ENCODE results near the gene KCTD11. TPM values are rescaled to one million over a fixed set of nuclear protein-coding genes. Genes with fewer than 3 reads are reported as not detected.

Gene KCTD11
- total and polyA plus RNA-seq, 4 donors = 0.39 to 3.5 (median 1.4) TPM

DNA sequence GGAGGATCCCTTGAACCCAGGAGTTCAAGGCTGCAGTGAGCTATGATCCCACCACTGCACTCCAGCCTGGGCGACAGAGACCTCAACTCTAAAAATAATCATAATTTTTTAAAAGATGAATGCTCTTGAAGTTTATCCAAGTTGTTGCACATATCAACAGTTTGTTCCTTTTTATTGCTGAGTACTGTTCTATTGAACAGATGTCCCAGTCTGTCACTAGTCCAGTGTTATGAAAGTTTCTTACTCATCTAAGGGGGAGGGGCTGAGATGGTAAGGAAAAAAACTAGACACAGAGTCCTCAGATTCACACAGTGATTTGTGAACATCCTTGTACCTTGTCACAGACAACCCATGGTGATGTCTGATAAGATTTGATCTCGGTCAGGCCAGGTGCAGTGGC, 11.8 kb upstream of the KCTD11 start:
- Histone ChIP-seq H3K27ac (ENCODE audit: low read depth in 1 of 2, low read length in 2 of 2) (no peak overlapping the region), H3K4me1 (ENCODE audit: control insufficient read depth in 4 of 4, insufficient read depth in 4 of 4, low read length in 3 of 4) (no peaks in the 10 kb centered on the region), H3K9me3 (ENCODE audit: control insufficient read depth in 4 of 4, low read length in 3 of 4) (no peaks in the 10 kb centered on the region), H3K9ac (ENCODE audit: low read depth in 1 of 2, low read length in 2 of 2) (no peak overlapping the region), H3K36me3 (ENCODE audit: control insufficient read depth in 4 of 4, insufficient read depth in 3 of 4, low read depth in 1 of 4, low read length in 3 of 4) (no peaks in the 10 kb centered on the region), H3K27me3 (ENCODE audit: control insufficient read depth in 4 of 4, insufficient read depth in 4 of 4, low read length in 3 of 4) (no peaks in the 10 kb centered on the region), H3K4me3 (ENCODE audit: low read depth in 1 of 3, low read length in 3 of 3) (no peak overlapping the region)
- WGBS = 78% methylated on average over 2 of the region's 2 CpGs
- no peak for TF ChIP-seq RXRA (IDR thresholded peaks at IDR 0.05)
- TF ChIP-seq FOXA2 (IDR thresholded peaks at IDR 0.05) = no peak
- TF ChIP-seq, protein P1, sequence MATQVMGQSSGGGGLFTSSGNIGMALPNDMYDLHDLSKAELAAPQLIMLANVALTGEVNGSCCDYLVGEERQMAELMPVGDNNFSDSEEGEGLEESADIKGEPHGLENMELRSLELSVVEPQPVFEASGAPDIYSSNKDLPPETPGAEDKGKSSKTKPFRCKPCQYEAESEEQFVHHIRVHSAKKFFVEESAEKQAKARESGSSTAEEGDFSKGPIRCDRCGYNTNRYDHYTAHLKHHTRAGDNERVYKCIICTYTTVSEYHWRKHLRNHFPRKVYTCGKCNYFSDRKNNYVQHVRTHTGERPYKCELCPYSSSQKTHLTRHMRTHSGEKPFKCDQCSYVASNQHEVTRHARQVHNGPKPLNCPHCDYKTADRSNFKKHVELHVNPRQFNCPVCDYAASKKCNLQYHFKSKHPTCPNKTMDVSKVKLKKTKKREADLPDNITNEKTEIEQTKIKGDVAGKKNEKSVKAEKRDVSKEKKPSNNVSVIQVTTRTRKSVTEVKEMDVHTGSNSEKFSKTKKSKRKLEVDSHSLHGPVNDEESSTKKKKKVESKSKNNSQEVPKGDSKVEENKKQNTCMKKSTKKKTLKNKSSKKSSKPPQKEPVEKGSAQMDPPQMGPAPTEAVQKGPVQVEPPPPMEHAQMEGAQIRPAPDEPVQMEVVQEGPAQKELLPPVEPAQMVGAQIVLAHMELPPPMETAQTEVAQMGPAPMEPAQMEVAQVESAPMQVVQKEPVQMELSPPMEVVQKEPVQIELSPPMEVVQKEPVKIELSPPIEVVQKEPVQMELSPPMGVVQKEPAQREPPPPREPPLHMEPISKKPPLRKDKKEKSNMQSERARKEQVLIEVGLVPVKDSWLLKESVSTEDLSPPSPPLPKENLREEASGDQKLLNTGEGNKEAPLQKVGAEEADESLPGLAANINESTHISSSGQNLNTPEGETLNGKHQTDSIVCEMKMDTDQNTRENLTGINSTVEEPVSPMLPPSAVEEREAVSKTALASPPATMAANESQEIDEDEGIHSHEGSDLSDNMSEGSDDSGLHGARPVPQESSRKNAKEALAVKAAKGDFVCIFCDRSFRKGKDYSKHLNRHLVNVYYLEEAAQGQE (IDR thresholded peaks at IDR 0.05) = no peak
- no peak for TF ChIP-seq RAD21 (IDR thresholded peaks at IDR 0.05)
- no peak for TF ChIP-seq GABPA (IDR thresholded peaks at IDR 0.05 in 1 of 2, conservative IDR thresholded peaks at IDR 0.05 in 1 of 2)
- no peak for TF ChIP-seq TAF1 (conservative IDR thresholded peaks at IDR 0.05)
- no peak for TF ChIP-seq JUND (IDR thresholded peaks at IDR 0.05)
- no peak for TF ChIP-seq SP1 (IDR thresholded peaks at IDR 0.05)
- TF ChIP-seq NR2F2 (IDR thresholded peaks at IDR 0.05) = no peak
- no peak for TF ChIP-seq HNF4G (IDR thresholded peaks at IDR 0.05)
- no peak for TF ChIP-seq FOXA1 (IDR thresholded peaks at IDR 0.05)
- no peak for TF ChIP-seq EGR1 (IDR thresholded peaks at IDR 0.05; ENCODE audit: low read depth in 2 of 2)
- no peak for TF ChIP-seq YY1 (IDR thresholded peaks at IDR 0.05)
- no peak for DNase-seq (ENCODE audit: low spot score)

DNA sequence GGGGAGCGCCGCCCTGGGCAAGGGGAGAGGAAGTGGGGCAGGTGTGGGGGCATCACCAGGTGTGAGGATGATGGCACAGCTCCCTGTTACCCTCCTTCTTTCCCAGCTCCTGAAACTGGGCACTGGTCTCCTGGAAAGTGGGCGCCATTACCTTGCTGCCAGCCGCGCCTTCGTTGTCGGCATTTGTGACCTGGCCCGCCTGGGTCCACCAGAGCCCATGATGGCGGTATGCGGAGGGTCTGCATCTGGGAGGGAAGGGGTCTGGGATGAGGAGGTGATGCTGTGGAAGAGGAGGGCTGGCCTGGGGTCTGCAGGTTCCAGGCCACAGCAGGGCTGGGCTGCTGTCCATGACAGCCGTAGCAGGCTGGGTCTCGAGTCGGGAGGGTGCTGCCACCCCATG, 10.1 kb upstream of the KCTD11 start:
- no peak for DNase-seq (ENCODE audit: low spot score)
- H3K27ac ChIP-seq (ENCODE audit: low read depth in 1 of 2, low read length in 2 of 2) = no peak overlapping the region
- 94% methylated on average over 13 of the region's 13 CpGs for WGBS

More for the DNA sequence above, 10.1 kb upstream of the KCTD11 start:
- Histone ChIP-seq H3K27me3 (ENCODE audit: control insufficient read depth in 4 of 4, insufficient read depth in 4 of 4, low read length in 3 of 4) (no peaks in the 10 kb centered on the region), H3K4me1 (ENCODE audit: control insufficient read depth in 4 of 4, insufficient read depth in 4 of 4, low read length in 3 of 4) (no peaks in the 10 kb centered on the region), H3K9ac (ENCODE audit: low read depth in 1 of 2, low read length in 2 of 2) (no peak overlapping the region), H3K36me3 (ENCODE audit: control insufficient read depth in 4 of 4, insufficient read depth in 3 of 4, low read depth in 1 of 4, low read length in 3 of 4) (no peaks in the 10 kb centered on the region), H3K9me3 (ENCODE audit: control insufficient read depth in 4 of 4, low read length in 3 of 4) (no peaks in the 10 kb centered on the region), H3K4me3 (ENCODE audit: low read depth in 1 of 3, low read length in 3 of 3) (no peak overlapping the region)
- no peak for TF ChIP-seq TAF1 (conservative IDR thresholded peaks at IDR 0.05)
- TF ChIP-seq HNF4A (conservative IDR thresholded peaks at IDR 0.05) = no peak
- TF ChIP-seq, protein P1 (IDR thresholded peaks at IDR 0.05) = no peak
- TF ChIP-seq HNF4G (IDR thresholded peaks at IDR 0.05) = no peak
- no peak for TF ChIP-seq JUND (IDR thresholded peaks at IDR 0.05)
- no peak for TF ChIP-seq RAD21 (IDR thresholded peaks at IDR 0.05)
- no peak for TF ChIP-seq RXRA (IDR thresholded peaks at IDR 0.05)
- TF ChIP-seq EGR1 (IDR thresholded peaks at IDR 0.05; ENCODE audit: low read depth in 2 of 2) = no peak
- no peak for TF ChIP-seq YY1 (IDR thresholded peaks at IDR 0.05)
- TF ChIP-seq GABPA (IDR thresholded peaks at IDR 0.05 in 1 of 2, conservative IDR thresholded peaks at IDR 0.05 in 1 of 2) = no peak
- TF ChIP-seq FOXA1 (IDR thresholded peaks at IDR 0.05) = no peak
- TF ChIP-seq ATF3 (IDR thresholded peaks at IDR 0.05) = no peak
- no peak for TF ChIP-seq SP1 (IDR thresholded peaks at IDR 0.05)
- no peak for TF ChIP-seq NR2F2 (IDR thresholded peaks at IDR 0.05)
- TF ChIP-seq, protein P2, sequence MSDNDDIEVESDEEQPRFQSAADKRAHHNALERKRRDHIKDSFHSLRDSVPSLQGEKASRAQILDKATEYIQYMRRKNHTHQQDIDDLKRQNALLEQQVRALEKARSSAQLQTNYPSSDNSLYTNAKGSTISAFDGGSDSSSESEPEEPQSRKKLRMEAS (IDR thresholded peaks at IDR 0.05) = no peak
- no peak for TF ChIP-seq FOXA2 (IDR thresholded peaks at IDR 0.05)

All from liver (tissue), 9 donors.